SH-SY5Y (cell line): ENCODE measurements around the gene CDC25B.

Source experiments
- GATA2 ChIP-seq: IDR thresholded peaks from 2 replicates; pipeline ENCODE4 v1.6.1; 2011; ENCODE audit warnings: mild to moderate bottlenecking, low read depth, low read length
- GATA3 ChIP-seq: IDR thresholded peaks from 2 replicates; pipeline ENCODE4 v1.6.1; 2011; ENCODE audit warnings: low read depth, mild to moderate bottlenecking, low read length, moderate library complexity

GRCh38 chr20:3759316-3759823 lies 36.7 kb upstream of the CDC25B start:
- TF ChIP-seq GATA2 (no peak), GATA3 (no peak)
